Body of pancreas (tissue), 4 donors: ENCODE results near the gene NDUFA12. TPM values are rescaled to one million over a fixed set of nuclear protein-coding genes. Genes with fewer than 3 reads are reported as not detected.

Experiments used
- ATAC-seq: fragments of 150-250 bp; one replicate; pipeline ENCODE4 v1.9.1; 2016
- DNase-seq, 4 donors: peaks; one replicate each; pipeline ENCODE4 v3.0.0-alpha.2; 2019
- H3K27ac ChIP-seq, 4 donors: fragments of 200-600 bp; sonication (generic); 1 replicate in 3 of 4; 2 replicates in 1 of 4; pipeline versions ENCODE4 v1.5.1 to v1.6.1; 2016 to 2019; ENCODE audit warnings: mild to moderate bottlenecking in 1 of 4, mixed read lengths in 1 of 4, moderate library complexity in 1 of 4
- H3K27me3 ChIP-seq, 2 donors: fragments of 200-600 bp; sonication (generic); one replicate each; pipeline ENCODE4 v1.6.0; 2016; ENCODE audit warnings: mild to moderate bottlenecking in 1 of 2
- H3K36me3 ChIP-seq, 2 donors: fragments of 200-600 bp; sonication (generic); replicated peaks in 1 of 2; 2 replicates each; pipeline ENCODE4 v1.5.1; 2016; ENCODE audit warnings: low read depth in 2 of 2; ENCODE audit not compliant: insufficient read depth in 1 of 2
- H3K4me1 ChIP-seq: fragments of 200-600 bp; sonication (generic); one replicate; pipeline ENCODE4 v1.6.0; 2016
- H3K4me3 ChIP-seq, 2 donors: fragments of 200-600 bp; sonication (generic); 1 replicate in 1 of 2; 2 replicates in 1 of 2; pipeline ENCODE4 v1.5.1; 2016 to 2019
- H3K9me3 ChIP-seq, 3 donors: fragments of 200-600 bp; sonication (generic); 1 replicate in 2 of 3; 2 replicates in 1 of 3; pipeline ENCODE4 v1.5.1; 2016
- CTCF ChIP-seq, 7 experiments: fragments of 450-650 bp in 4 of 7; fragments of 200-600 bp in 3 of 7; sonication (generic) in 3 of 7; IDR thresholded peaks; one replicate each; pipeline ENCODE4 v1.5.1; 2016 to 2019; ENCODE audit warnings: antibody characterized with exemption in 7 of 7
- POLR2A ChIP-seq, 3 donors: fragments of 450-650 bp; IDR thresholded peaks; one replicate each; pipeline ENCODE4 v1.6.1; 2016; ENCODE audit warnings: antibody characterized with exemption in 3 of 3, mild to moderate bottlenecking in 2 of 3
- WGBS, 2 donors: methylation state at CpG; one replicate each; pipeline ENCODE4 v1.1.5; 2017; 5-methylcytosine and 5-hydroxymethylcytosine counted together
- intact Hi-C: fragments of 100-400 bp; cut with DNase I; formaldehyde crosslinking; loops from one replicate; pipeline ENCODE4 v1.15.1; 2023
- total RNA-seq, 2 donors: library from RNA; depleted of rRNA; stranded (reverse); fragments of >200 nt; gene quantifications; one replicate each; pipeline ENCODE4 v1.1.0, GENCODE V29; 2016

NDUFA12 gene
- total RNA-seq, 2 donors from 2014 or later: 21.4 to 41.0 TPM

DNA sequence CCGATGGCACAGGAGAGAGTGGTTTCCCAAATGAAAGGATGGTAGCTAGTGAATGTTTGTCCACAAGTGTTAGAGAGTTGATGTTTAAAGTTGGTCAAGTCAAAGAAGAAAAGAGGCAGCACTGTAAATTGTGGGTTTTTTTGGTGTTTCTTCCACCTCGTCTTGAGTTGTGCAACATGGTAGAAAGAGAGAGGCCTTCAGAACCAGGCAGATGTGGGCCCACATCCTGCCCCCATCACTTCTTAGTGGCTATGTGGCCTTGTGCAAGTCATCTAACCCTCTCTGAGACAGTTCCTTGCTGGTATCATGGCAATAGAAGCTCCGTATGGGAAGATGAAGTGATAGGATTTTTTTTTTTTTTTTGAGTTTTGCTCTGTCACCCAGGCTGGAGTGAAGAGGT, 60.8 kb downstream of the NDUFA12 start:
- H3K27ac ChIP-seq: no peak overlapping the region

DNA sequence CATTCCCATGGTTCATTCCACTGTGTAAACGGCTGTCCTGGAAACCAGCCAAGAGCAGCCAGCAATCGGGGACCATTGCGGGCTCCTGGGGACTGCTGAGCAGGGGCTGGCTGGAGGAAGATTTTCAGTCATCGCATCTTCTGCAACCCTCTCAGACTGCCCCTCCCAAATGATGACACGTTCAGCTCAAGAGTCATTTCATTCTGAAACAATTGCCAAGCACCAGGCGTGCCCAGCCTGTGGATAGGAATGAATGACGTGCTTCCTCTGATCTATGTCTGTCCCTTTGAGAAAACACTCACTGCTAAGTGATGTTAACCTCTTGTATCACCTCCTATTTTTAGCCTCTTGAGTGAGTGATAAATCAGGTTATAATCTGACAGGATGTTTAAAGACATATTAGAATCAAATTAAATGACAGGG, 62.0 kb downstream of the NDUFA12 start:
- Histone ChIP-seq H3K36me3 (no peaks in the 10 kb centered on the region), H3K27ac (no peak overlapping the region), H3K27me3 (no peaks in the 10 kb centered on the region), H3K9me3 (no peaks in the 10 kb centered on the region), H3K4me1 (no peaks in the 10 kb centered on the region), H3K4me3 (no peak overlapping the region)
- ATAC-seq: no peak
- 30 to 34% methylated on average over 7 of the region's 7 CpGs for WGBS, 2 donors
- TF ChIP-seq POLR2A (IDR thresholded peaks at IDR 0.05) (no peak), CTCF (IDR thresholded peaks at IDR 0.05) (no peak)
- DNase-seq: peak in 3 of 4 donors; percentile 20 to 26 (median 20)
- intact Hi-C loops: no loop called here

More for the DNA sequence above, 60.8 kb downstream of the NDUFA12 start:
- no peak for ATAC-seq
- Histone ChIP-seq H3K27me3 (no peaks in the 10 kb centered on the region), H3K9me3 (no peaks in the 10 kb centered on the region), H3K4me3 (no peak overlapping the region), H3K36me3 (no peaks in the 10 kb centered on the region), H3K4me1 (no peaks in the 10 kb centered on the region)
- 75 to 87% methylated on average over 3 of the region's 3 CpGs for WGBS, 2 donors
- intact Hi-C loops: no loop called here
- DNase-seq: no peak
- TF ChIP-seq CTCF (IDR thresholded peaks at IDR 0.05): no peak
- TF ChIP-seq POLR2A (IDR thresholded peaks at IDR 0.05): no peak

GRCh38 chr12:94940771-94941170, 62.7 kb downstream of the NDUFA12 start:
- WGBS, 2 donors: 92% methylated on average over 9 of the region's 9 CpGs
- ATAC-seq: no peak
- intact Hi-C loops: no loop called here

DNA sequence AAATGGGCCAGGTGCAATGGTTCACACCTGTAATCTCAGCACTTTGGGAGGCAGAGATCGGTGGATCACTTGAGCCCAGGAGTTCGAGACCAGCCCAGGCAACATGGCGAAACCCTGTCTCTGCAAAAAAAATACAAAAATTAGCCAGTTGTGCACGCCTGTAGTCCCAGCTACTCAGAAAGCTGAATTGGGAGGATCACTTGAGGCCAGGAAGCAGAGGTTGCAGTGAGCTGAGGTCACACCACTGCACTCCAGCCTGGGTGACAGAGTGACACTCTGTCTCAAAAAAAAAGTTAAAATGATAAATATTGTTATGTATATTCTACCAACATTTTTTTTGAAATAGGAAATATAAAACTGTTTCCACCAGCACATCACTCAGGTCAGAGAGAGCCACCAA, 64.9 kb downstream of the NDUFA12 start:
- ATAC-seq: no peak
- intact Hi-C loops: no loop called here

More at GRCh38 chr12:94940771-94941170, 62.7 kb downstream of the NDUFA12 start:
- Histone ChIP-seq H3K9me3 (no peaks in the 10 kb centered on the region), H3K27me3 (no peaks in the 10 kb centered on the region), H3K4me3 (no peak overlapping the region), H3K36me3 (no peaks in the 10 kb centered on the region), H3K4me1 (no peaks in the 10 kb centered on the region), H3K27ac (no peak overlapping the region)
- TF ChIP-seq CTCF (IDR thresholded peaks at IDR 0.05) (no peak), POLR2A (IDR thresholded peaks at IDR 0.05) (no peak)
- no peak for DNase-seq

More for the DNA sequence above, 64.9 kb downstream of the NDUFA12 start:
- Histone ChIP-seq H3K27me3 (no peaks in the 10 kb centered on the region), H3K9me3 (no peaks in the 10 kb centered on the region), H3K4me1 (no peaks in the 10 kb centered on the region), H3K4me3 (no peak overlapping the region), H3K27ac (no peak overlapping the region), H3K36me3 (no peaks in the 10 kb centered on the region)
- DNase-seq: no peak
- TF ChIP-seq CTCF (IDR thresholded peaks at IDR 0.05) (no peak), POLR2A (IDR thresholded peaks at IDR 0.05) (no peak)
- WGBS, 2 donors: 83 to 90% methylated on average over 4 of the region's 4 CpGs
